Body of pancreas (tissue), 4 donors: ENCODE measurements around the gene WNK1.

Experiments
- POLR2A ChIP-seq, 3 donors: fragments of 450-650 bp; IDR thresholded peaks; one replicate each; pipeline ENCODE4 v1.6.1; 2016; ENCODE audit warnings: antibody characterized with exemption in 3 of 3, mild to moderate bottlenecking in 2 of 3
- TF ChIP-seq, protein P1 (sequence below), 7 experiments: fragments of 450-650 bp in 4 of 7; fragments of 200-600 bp in 3 of 7; sonication (generic) in 3 of 7; IDR thresholded peaks; one replicate each; pipeline ENCODE4 v1.5.1; 2016 to 2019; ENCODE audit warnings: antibody characterized with exemption in 7 of 7

GRCh38 chr12:812950-813349, 60.6 kb downstream of the WNK1 start:
- TF ChIP-seq, protein P1, sequence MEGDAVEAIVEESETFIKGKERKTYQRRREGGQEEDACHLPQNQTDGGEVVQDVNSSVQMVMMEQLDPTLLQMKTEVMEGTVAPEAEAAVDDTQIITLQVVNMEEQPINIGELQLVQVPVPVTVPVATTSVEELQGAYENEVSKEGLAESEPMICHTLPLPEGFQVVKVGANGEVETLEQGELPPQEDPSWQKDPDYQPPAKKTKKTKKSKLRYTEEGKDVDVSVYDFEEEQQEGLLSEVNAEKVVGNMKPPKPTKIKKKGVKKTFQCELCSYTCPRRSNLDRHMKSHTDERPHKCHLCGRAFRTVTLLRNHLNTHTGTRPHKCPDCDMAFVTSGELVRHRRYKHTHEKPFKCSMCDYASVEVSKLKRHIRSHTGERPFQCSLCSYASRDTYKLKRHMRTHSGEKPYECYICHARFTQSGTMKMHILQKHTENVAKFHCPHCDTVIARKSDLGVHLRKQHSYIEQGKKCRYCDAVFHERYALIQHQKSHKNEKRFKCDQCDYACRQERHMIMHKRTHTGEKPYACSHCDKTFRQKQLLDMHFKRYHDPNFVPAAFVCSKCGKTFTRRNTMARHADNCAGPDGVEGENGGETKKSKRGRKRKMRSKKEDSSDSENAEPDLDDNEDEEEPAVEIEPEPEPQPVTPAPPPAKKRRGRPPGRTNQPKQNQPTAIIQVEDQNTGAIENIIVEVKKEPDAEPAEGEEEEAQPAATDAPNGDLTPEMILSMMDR (IDR thresholded peaks at IDR 0.05), result no peak
- no peak for TF ChIP-seq POLR2A (IDR thresholded peaks at IDR 0.05)
